ENCODE results near the gene TEX101.
A peak's percentile ranks its signal among the peaks of the same experiment; 100 is the strongest.

Gene TEX101

DNA sequence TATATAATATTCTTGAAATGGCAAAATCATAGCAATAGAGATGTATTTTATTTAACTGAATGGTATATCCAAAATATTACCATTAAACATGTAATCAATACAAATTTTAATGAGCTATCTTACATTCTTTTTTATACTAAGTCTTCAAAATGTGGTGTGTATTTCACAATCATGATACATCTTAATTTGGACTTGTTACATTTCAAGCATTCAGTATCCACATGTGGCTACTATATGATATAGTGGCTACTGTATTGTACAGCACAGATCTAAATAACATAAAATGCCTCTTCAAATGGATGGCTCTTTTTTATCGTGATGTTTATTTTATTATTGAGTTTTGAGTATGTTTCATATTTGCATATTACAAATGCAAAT, 8.0 kb downstream of the TEX101 start:
- TF ChIP-seq, protein P1, sequence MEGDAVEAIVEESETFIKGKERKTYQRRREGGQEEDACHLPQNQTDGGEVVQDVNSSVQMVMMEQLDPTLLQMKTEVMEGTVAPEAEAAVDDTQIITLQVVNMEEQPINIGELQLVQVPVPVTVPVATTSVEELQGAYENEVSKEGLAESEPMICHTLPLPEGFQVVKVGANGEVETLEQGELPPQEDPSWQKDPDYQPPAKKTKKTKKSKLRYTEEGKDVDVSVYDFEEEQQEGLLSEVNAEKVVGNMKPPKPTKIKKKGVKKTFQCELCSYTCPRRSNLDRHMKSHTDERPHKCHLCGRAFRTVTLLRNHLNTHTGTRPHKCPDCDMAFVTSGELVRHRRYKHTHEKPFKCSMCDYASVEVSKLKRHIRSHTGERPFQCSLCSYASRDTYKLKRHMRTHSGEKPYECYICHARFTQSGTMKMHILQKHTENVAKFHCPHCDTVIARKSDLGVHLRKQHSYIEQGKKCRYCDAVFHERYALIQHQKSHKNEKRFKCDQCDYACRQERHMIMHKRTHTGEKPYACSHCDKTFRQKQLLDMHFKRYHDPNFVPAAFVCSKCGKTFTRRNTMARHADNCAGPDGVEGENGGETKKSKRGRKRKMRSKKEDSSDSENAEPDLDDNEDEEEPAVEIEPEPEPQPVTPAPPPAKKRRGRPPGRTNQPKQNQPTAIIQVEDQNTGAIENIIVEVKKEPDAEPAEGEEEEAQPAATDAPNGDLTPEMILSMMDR (conservative IDR thresholded peaks at IDR 0.05; ENCODE audit: control insufficient read depth, insufficient read depth, low read depth, low read length) = no peak
- DNase-seq (ENCODE audit: low read depth) = no peak
- no peak overlapping the region for H3K4me3 ChIP-seq (ENCODE audit: control insufficient read depth, low read depth, low read length)

DNA sequence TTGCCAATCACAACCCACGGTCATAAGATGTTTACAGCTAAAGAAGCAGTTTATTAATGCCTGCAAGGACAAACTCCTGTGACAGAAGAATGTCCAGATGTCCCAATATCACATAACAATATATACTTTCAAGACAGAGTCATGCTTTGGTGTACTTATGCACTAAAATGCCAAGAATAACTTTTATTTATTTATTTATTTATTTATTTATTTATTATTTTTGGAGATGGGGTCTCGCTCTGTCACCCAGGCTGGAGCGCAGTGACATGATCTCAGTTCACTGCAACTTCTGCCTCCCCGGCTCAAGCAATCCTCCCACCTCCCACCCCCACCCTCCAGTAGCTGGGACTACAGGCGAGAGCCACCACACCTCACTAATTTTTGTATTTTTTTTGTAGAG, 9.1 kb downstream of the TEX101 start:
- no peak overlapping the region for H3K4me3 ChIP-seq (ENCODE audit: control insufficient read depth, low read depth, low read length)
- TF ChIP-seq, protein P1 (conservative IDR thresholded peaks at IDR 0.05; ENCODE audit: control insufficient read depth, insufficient read depth, low read depth, low read length) = no peak
- no peak for DNase-seq (ENCODE audit: low read depth)

DNA sequence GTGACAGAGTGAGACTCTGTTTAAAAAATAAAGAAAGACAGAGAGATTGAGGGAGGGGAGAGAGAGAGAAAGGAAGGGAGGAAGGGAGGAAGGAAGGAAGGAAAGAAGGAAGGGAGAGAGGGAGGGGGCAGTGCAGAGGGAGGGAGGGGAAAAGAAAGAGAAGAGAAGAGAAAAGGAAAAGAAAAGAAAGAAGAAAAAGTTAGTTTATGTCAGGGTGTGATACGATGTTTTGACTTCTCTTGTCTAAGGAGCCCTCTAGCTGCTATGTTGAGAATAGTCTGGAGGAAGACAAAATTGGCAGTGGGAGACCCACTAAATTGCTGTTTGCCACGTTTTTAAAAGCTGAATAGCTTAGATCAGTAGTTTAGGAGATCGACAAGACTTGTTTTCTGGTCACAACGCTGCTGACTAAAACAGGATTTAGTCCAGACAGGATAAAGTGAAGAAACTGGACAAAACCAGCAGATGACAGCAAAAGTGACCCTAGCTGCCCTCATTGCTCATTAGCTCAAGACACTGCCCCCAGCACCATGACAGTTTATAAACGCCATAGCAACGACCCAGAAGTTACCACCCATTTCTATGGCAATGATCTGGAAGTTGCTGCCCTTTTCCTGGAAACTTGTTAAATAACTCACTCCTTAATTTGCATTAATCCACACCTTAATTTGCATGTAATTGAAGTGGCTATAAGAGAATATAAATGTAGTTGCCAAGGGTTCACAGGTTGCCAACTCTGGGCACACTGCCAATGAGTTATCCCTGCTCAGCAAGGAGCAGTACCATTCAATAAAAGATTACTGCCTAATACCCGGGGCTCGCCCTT, 11.1 kb downstream of the TEX101 start:
- H3K4me3 ChIP-seq (ENCODE audit: control insufficient read depth, low read depth, low read length) = no peak overlapping the region
- TF ChIP-seq, protein P1 (conservative IDR thresholded peaks at IDR 0.05; ENCODE audit: control insufficient read depth, insufficient read depth, low read depth, low read length) = peak; percentile 66
- DNase-seq (ENCODE audit: low read depth) = peak; percentile 26

DNA sequence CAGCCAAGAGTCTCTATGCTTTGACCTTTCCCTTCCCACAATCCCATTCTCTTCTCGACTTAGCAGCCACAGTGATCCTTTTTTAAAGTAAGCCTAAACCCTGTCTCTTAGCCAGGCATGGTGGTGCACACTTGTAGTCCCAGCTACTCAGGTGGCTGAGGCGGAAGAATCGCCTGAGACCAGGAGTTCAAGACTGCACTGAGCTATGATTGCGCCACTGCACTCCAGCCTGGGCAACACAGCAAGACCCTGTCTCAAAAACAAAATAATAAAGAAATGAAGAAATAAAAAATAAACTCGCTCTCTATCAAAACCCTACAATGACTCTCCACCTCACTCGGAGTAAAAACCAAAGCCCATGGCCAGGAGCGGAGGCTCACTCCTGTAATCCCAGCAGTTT, 14.7 kb downstream of the TEX101 start:
- no peak for DNase-seq (ENCODE audit: low read depth)
- TF ChIP-seq, protein P1 (conservative IDR thresholded peaks at IDR 0.05; ENCODE audit: control insufficient read depth, insufficient read depth, low read depth, low read length) = no peak
- no peak overlapping the region for H3K4me3 ChIP-seq (ENCODE audit: control insufficient read depth, low read depth, low read length)

- DNase-seq (ENCODE audit: low read depth) = no peak
- TF ChIP-seq, protein P1 (conservative IDR thresholded peaks at IDR 0.05; ENCODE audit: control insufficient read depth, insufficient read depth, low read depth, low read length) = no peak
- H3K4me3 ChIP-seq (ENCODE audit: control insufficient read depth, low read depth, low read length) = no peak overlapping the region
Observed at GRCh38 chr19:43430142-43430710, 15.5 kb downstream of the TEX101 start.

GRCh38 chr19:43430976-43431375, 16.3 kb downstream of the TEX101 start:
- DNase-seq (ENCODE audit: low read depth) = no peak
- H3K4me3 ChIP-seq (ENCODE audit: control insufficient read depth, low read depth, low read length) = no peak overlapping the region
- TF ChIP-seq, protein P1 (conservative IDR thresholded peaks at IDR 0.05; ENCODE audit: control insufficient read depth, insufficient read depth, low read depth, low read length) = no peak

Data from fibroblast of mammary gland (primary cell).